GM19023 (cell line): Measurements from ENCODE around the gene KIZ.

Source experiments
- ATAC-seq: cut with Tn5 transposase; IDR thresholded peaks from one replicate; pipeline ENCODE4 v1.9.1; 2021; ENCODE audit warnings: mild to moderate bottlenecking, moderate library complexity; ENCODE audit not compliant: unreplicated experiment

The KIZ gene

DNA sequence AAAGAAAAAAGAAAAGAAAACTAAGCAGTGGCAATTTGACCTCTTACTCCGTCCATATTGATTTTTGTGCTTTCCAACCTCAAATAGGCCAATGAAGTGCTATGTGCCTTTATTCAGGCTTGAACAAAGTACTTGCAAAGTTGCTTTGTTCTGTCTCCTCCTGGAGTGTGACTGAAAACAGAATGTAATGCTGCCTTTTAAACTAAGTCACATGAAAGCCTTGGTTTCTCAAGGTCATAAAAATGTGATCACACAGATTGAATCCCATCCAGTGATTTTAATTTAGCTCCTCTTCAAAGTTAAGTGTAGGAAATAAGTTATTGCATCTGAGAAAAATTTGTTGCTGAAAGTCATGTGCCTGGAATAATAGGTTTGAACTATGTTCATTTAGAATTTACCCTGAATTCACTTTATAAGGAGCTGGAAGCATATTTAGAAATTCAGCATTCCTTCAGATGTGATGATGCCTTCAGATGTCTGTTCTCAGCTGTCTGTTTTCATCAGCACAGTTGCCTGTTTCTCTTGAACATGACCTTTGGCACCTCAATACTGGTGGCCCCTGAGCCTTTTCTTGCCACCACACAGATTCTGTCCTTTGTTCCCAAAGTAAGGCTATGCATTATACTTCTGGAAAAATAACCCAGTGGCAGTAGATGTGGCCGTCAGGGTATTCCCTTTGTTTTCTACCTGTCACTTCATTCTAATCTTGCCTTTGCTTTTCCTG is 48.8 kb downstream of the KIZ start:
- no peak for ATAC-seq

DNA sequence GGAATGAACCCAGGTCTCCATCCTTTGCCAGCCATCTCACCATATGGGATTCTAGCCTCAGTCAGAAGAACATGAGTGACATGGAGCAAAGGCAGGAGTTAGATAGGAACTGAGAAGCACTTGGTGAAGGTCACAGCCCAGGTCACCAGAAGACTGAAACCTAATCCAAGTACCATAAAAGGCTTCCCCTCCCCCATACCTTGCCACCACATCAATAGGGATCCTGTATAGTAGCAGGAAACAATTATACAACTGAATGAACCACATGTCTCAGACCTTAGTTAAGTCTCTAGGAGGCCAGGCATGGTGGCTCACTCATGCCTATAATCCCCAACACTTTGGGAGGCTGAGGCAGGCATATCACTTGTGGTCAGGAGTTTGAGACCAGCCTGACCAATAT is 49.6 kb downstream of the KIZ start:
- ATAC-seq, result no peak

DNA sequence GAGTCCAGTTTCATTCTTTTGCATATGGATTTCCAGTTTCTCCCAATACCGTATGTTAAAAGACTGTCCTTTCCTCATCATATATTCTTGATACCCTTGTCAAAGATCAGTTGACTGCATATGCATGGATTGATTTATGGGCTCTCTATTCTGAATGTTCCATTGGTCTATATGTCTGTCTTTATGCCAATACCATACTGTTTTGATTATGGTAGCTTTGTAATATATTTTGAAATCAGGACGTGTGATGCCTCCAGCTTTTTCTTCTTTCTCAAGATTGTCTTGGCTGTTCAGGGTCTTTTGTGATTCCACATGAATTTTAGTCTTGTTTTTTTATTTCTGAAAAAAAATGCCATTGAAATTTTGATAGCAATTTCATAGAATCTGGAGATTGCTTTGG is 51.9 kb downstream of the KIZ start:
- ATAC-seq, result no peak

DNA sequence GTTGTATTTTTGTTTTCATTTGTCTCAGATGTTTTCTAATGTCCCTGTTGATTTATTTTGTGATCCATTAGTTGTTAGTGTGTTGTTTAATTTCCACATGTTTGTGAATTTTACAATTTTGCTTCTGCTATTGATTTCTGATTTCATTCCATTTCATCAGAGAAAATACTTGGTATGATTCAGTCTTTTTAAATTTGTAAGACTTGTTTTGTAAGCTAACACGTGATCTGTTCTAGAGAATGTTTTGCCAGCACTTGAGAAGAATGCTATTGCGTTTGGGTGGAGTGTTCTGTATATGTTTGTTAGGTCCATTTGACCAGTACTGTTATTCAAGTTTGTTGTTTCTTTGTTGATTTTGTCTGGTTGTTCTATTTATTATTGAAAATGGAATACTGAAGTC is 53.9 kb downstream of the KIZ start:
- ATAC-seq, result no peak

DNA sequence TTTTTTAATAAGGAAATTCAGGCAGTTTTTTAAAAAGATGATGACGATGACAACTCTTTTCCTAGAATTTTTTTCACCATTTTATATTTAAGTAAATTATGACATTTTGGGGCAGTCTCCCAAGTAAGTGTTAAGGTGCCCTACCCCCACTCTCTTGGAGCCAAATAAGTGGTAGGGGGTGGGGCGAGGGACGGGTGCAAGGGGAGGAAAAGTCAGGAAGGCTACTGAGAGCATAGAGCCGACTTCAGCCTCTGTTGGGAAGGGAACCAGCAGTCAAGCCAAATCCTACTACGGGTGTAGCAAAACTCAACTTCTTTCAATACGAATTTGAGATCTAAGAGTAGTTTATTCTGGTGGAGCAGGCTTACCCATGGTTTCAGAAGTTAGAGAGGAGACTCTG is 54.4 kb downstream of the KIZ start:
- ATAC-seq, result no peak

DNA sequence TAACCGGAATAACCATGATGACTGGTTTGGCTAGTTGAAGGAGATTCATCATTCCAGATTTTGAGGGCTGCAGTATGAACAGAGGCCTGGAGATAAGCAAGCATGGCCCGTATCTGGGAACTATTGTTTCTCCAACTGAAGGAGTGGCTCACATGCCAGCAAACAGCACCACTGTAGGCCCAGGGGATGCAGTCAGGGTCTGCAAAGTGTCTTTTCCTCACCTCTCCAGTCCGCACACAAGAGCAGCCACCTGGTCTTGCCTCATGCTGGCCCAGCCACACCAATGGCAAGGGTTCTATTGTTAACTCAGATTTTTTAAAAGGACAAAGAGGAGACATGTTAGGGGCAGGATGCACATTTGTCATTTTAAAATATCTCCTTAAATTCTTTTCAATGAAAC is 55.1 kb downstream of the KIZ start:
- no peak for ATAC-seq

DNA sequence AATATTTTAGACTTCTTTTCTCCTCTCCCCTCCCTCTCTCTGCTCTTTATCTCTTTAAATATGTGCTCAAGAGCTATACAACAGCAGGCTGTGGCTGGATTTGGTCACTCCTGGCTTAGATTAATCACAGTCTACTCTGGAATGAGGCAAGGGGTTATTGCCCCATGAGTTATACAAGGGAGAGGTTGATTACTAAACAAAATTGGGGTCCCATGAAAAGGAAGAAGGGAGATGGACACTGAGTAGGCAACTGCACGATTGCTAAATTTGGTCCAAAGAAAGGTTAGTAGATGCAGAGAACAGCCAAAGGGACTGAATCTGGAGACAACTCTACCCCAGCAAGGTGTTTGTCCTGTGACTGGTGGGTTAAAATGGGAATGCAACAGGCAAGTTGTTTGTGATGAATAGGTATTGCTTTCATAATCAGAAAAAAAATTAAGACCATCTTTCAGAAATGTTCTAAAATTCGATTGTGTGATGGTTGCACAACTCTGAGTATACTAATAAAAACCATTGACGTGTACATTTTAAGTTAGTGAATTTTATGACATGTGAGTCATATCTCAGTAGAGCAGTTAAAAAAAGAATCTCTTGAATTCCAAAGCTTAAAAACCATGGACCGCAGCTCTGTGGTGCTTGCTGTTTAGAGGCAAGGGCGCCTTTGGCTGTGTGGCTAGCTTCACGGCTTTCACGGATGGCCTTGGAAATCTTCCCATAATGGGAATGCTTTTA is 57.1 kb downstream of the KIZ start:
- ATAC-seq, result no peak

DNA sequence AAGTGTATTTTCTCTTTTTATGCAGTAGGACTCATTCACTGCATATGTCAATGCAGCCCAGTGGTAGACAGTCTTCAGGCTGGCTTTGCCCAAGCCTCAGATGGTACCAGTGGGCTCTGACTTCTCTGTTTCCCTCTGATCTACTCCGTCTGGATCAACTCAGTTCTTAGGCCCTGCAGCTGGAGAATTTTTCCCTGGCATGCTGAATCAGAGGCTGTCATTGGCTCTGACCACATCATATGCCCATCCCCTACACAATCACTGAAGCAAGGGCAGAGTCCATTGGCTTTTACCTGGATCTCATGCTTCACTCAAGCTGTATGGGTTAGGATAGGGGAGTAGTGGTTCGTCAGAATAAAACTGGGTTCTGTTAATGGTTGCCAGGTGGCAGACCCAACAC is 57.8 kb downstream of the KIZ start:
- ATAC-seq, result no peak

DNA sequence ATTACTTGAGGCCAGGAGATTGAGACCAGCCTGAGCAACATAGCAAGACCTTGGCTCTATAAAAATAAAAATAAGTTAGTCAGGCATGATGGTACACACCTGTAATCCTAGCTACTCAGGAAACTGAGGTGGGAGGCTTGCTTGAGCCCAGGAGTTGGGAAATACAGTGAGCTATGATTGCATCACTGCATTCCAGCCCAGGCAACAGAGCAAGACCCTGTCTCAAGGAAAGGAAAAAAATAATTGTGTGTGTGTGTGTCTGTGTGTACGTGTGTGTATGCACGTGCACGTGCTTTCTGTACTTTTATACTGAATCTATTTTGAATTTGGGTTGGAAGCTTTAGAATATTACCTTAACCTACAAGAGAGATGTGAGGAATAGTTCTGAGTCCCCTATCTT is 58.9 kb downstream of the KIZ start:
- no peak for ATAC-seq

DNA sequence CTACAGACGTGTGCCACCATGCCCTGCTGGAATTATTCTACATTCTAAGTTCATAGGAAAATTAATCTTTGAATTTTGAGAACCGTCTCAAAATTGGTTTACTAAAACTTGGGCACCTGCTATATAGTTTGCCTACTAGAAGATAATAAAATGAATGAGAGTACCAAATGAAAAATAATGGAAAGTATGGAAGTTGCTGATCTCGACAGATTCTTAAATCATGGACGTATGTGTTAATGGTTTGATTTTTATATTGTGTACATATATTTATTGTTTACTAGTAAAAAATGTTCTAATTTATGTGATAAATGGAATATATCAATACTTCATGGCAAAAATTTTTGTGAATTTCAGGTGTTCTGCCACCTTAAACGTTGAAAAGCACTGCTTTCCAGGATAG is 60.0 kb downstream of the KIZ start:
- no peak for ATAC-seq

DNA sequence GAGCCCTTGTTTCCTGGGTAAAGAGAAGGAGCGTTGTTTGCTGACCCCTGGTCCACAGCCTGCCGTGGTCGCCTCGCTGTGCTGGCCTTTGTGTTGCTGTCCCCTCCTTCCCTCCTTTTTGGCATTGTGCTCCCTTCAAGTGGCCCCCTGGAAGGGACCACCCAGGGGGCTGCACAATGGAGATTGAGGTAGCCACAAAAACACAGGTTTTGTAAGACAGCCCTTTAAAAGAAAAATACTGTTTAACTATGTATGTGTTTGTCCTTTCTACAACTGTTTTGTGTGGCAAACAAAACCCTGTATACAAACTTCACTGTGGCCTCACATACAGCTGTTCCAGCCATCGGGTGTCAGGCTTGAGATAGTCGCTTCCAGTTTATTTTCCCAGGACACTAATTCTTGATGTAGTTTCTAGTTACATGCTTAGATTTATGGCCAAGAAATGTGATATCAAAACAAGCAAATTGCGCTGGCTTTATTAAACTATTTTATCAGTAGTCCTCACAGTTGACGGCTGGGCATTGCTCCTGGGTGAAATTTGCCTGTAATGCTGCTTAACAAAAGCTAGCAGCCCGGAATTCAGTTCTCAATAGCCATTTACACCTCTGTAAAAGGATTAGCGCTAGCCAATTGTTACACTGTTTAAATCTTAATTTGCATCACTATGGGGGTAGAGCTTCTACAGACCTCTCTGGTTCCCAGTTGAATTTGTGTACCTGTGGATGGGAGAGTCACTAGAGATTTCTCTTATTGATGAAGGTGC is 64.1 kb downstream of the KIZ start:
- no peak for ATAC-seq

DNA sequence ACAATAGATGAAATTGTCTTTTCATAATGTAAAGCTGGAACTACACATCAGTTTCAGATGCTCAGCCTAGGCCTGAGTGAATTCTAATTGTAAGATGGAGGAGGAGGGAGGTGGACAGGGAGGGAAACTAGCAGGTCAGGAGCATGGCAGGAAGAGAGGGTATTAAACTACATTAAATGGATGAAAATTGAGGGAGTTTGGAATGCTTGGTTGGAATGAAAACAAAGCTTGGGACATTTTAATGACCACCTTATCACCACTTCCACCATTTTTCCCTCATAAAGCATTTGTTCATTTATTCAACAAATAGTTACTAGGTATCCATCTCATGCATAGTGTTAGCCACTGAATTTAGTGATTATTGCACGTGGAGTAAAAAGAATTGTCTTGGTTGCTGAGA is 65.0 kb downstream of the KIZ start:
- ATAC-seq, result no peak

DNA sequence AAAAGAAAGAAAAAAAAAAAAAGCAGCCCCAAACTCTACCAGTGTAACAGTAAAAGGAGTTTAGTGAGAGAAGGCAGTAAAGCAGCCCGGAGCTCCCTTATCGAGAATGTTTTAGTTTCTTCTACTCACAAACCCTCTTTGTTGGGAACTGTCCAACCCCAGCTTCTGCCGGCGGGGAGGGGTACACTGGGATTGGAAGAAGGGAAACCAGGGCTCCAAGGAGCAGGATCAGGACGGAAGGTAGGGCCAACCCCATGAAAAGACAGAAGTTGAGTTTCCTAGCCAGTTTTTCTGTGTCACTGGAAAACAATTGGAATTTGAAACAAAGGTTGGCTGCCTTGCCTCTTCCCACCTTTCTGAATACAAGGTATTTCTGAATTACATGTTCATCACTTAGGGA is 66.0 kb downstream of the KIZ start:
- ATAC-seq, result no peak

DNA sequence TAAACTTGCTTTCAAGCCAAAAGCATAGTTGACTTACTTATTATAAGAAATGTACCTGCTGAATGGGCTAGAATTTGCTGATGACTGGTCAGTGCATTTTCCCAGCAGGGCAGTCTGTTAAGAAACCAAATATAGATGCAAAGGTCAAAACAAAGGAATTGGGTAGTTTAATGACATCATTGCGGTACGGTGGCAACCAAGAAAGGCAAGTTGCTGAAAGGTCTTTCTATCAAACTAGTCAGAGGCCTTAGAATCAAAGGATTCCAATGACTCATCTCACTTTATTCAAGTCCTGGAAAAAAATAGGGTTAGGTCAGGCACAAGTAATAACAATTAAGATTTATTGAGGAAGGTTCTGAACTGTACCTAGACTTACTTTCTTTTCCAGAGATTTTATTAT is 76.4 kb downstream of the KIZ start:
- no peak for ATAC-seq

DNA sequence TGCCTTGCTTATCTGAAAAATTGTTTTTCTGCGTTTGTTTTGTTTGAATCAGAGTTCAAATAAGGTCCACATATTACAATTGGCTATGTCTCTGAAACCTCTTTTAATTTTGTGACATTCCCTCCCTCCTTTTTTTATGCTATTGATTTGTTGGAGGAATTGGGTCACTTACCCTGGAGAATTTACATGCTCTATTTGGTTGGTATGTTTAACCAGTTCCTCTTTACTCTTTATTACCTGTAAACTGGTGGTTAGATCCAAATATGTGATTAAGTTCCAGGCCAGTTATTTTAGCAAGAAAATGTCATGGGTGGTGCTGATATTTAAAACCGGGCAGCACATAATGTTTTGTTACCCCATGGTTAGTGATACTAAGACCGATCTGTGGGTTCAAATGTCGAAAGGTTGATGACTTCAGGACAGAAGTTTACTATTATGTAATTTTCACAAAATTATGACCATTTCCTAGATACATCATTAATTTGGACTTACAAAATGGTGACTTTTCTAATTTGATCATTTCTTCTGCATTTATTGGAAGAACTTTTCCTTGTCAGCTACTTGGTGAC is 77.3 kb downstream of the KIZ start:
- no peak for ATAC-seq

DNA sequence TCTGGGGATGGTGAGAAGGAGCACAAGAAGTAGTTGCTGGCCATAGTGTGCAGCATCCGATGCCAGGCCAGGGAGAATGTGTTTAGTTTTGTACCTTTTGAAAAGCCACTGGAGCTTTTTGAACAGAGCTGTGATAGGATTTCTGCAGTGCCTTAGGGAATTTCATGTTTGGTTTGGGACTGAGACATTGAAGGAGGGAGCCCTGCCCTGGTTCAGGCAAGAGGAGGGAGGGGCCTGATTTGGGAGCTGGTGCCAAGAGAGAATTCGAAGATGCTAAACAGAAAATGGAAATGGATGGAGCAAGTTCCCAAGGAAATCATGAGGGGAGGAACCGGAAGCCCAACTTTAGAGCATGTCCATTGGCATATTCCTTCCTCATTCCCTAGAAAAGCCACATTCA is 80.7 kb downstream of the KIZ start:
- ATAC-seq, result no peak

DNA sequence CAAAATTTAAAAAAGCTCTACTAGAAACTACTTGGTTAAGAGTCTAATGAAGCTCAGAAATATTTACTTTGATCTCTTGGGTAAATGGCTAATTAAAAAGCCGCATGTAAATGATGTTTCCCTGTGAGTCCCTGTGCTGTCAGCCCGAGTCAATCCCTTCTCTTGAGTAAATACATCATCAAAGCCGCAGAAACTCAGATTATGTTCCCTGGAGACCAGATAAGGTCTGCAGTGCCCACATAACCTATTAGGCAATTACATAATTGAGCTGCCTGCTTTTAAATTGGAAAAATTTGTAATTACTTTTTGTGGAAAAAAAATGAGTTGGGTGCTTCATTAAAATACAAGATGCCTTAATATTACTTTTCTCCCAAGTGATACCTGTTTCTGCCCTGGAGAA is 83.1 kb downstream of the KIZ start:
- ATAC-seq, result no peak

DNA sequence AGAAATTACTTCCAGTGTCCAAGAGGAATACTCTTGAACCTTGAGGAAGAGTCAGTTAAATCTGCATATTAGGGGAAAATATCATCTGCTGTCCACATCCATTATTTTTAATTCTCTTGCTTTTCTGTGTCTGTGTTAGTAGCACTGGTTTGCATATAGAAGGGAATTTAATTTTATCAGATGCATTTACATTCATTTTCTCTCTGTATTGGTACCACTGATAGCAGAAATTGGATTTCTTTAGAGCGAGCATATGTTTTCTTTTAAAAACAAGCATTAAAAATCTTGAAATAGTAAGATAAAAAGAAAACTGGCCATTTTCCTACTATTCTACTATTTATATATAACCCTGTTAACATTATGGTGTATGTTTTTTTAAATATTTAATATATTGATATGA is 83.8 kb downstream of the KIZ start:
- ATAC-seq, result no peak

DNA sequence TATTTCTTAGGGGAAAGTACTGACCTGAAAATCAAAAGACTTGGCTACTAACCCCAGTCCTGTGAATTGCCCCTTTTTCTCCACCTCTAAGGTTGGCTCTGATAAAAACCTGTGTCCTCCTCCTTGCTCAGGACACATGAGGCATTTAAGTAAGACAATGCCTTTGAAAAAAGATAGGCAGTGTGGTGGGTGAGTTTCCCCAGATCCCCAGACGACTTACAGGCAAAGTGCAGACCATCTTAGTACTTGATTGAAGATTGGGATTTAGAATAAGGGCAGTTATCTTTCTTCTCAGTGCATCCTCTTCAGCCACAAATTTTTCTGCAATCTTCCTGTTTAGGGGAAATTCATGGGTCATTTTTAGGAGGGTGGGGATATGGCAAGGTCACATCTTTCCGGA is 87.8 kb downstream of the KIZ start:
- no peak for ATAC-seq

DNA sequence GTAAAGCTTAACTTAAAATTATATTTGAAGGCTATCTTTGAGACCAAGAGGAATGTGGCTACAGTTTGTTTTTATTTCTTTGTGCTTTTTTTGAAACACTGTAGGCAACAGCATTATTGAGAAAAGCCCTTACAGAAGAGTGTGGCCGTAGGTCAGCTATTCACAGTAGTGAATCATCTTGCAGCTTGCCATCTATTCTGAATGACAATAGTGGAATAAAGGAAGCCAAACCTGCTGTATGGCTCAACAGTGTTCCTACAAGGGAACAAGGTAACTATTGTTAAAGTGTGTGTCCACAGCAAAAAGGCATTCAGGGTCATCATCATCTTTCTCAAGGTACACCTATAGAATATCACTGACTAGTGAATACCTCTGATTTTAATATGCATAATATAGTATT is 88.5 kb downstream of the KIZ start:
- ATAC-seq, result no peak

DNA sequence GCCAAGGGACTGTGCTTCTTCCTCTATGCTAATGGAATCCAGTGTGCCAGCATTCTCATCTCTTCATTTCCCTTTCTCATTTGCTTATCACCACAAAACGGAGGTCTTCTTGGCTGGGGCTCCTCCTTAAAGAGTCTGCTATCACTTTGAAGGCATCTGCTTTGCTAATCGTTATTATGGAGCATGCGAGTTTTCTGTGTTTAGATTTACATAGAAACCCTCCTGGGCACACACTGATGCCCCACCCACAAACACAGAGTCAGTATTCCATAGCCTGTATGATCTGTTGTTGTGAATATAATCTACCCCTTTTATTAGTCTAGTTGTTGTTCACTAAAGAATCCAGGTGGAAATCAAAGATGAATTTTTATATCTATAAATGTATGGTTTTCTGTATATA is 93.8 kb downstream of the KIZ start:
- no peak for ATAC-seq

DNA sequence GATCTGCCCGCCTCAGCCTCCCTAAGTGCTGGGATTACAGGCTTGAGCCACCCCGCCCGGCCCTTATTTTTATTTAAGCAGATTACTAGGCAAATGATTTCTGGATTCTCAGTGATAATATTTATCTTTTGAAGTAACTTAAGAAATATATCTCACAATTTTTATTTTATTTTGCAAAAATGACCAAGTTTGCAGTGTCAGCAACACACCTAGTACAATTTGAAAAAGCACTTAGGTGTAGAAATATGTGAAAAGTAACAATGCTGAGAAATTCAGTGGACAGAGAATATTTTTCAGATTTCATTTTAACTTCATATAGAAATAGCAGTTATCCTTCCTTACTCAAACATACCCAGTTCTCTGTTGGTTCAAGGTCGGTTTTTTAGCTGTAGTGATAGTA is 98.3 kb downstream of the KIZ start:
- no peak for ATAC-seq
